ENCODE results near the gene PRUNE2. TPM values are rescaled to one million over a fixed set of nuclear protein-coding genes. Genes with fewer than 3 reads are reported as not detected.

Gene PRUNE2
- total and polyA plus RNA-seq, 2 of the 8 experiments (the other 6 are each of a cell fraction or from before 2014, with no cell fraction given), result 5.5 to 13.3 TPM

DNA sequence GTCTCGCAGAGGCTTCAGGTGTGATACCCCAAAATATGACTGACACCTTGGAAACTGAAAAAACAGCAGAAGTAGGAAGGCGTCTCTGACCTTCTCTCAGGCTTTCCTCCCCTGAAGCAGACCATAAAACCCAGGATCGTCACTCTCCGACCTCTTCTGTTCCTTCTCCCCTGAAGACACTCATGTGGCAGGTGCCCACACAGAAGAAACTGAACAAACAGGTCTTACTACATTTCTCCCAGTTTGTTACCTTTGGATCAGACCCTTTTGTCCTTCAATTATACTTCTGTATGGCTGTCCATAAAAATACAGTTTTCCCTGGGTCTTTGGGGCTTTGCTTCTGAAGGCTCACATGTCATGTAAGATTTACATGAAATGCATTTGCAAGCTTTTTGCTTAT, 10.3 kb upstream of the PRUNE2 start:
- H3K9ac ChIP-seq (replicated peaks in 1 of 4; ENCODE audit: extremely low read depth in 1 of 4, low read depth in 3 of 4, low read length in 3 of 4), result no peak overlapping the region
- no peaks in the 10 kb centered on the region for H4K20me1 ChIP-seq (replicated peaks in 1 of 2; ENCODE audit: control insufficient read depth in 1 of 2, insufficient read depth in 2 of 2, low read length in 2 of 2)
- H3K9me3 ChIP-seq (ENCODE audit: insufficient read depth in 2 of 2, low read depth in 1 of 2, low read length in 1 of 2), result no peaks in the 10 kb centered on the region
- no peak overlapping the region for H2BK5ac ChIP-seq (ENCODE audit: low read depth, low read length)
- ChIA-PET CTCF (ENCODE audit: partially characterized antibody) (interaction anchor here (1.0 kb wide), 1 partner anchor 43 kb away, joined by 3 read pairs; no protein-coding TSS in a partner anchor), POLR2A (ENCODE audit: partially characterized antibody) (interaction anchor here (1.0 kb wide), 1 partner anchor 10 kb away, joined by 3 read pairs; no protein-coding TSS in a partner anchor)
- H3K4me1 ChIP-seq (replicated peaks in 1 of 4; ENCODE audit: control insufficient read depth in 3 of 4, insufficient read depth in 4 of 4, low read length in 3 of 4), result peaks cover 0 to 4% (median 2%) of the 10 kb centered on the region in 4 experiments; a peak in 2 of 7 replicates
- no peak overlapping the region for H4K91ac ChIP-seq (replicated peaks; ENCODE audit: insufficient read length, low read length)
- no peak overlapping the region for H2BK120ac ChIP-seq (replicated peaks; ENCODE audit: low read depth, low read length)
- no peak overlapping the region for H3K4me2 ChIP-seq (ENCODE audit: insufficient read depth in 1 of 2, low read depth in 2 of 2, low read length in 2 of 2)
- H3K18ac ChIP-seq (ENCODE audit: extremely low read depth, low read length), result no peak overlapping the region
- no peaks in the 10 kb centered on the region for H3K79me2 ChIP-seq (ENCODE audit: control insufficient read depth in 1 of 2, insufficient read depth in 2 of 2, low read length in 2 of 2)
- H2AK5ac ChIP-seq (ENCODE audit: low read depth, low read length), result no peak overlapping the region
- no peaks in the 10 kb centered on the region for H3K27me3 ChIP-seq (replicated peaks in 1 of 4; ENCODE audit: control insufficient read depth in 3 of 4, extremely low read depth in 1 of 4, insufficient read depth in 3 of 4, low read length in 3 of 4)
- H2BK12ac ChIP-seq (ENCODE audit: low read depth, low read length), result no peak overlapping the region
- H3K23me2 ChIP-seq (ENCODE audit: low read depth, low read length), result no peaks in the 10 kb centered on the region
- no peak overlapping the region for H3K4me3 ChIP-seq (ENCODE audit: extremely low read depth in 1 of 4, insufficient read depth in 2 of 4, low read depth in 3 of 4, low read length in 4 of 4)
- no peak overlapping the region for H4K8ac ChIP-seq (ENCODE audit: extremely low read depth, insufficient read depth, low read length)
- no peak overlapping the region for H2AFZ ChIP-seq (ENCODE audit: low read length)
- H3K27ac ChIP-seq (ENCODE audit: low read depth, low read length), result no peak overlapping the region
- no peak overlapping the region for H3K14ac ChIP-seq (ENCODE audit: insufficient read length)
- no peak overlapping the region for H2BK15ac ChIP-seq (ENCODE audit: low read length)
- FAIRE-seq (no peak), DNase-seq (ENCODE audit: low read depth in 1 of 2, low spot score in 2 of 2) (no peak)
- H3K23ac ChIP-seq (ENCODE audit: insufficient read length), result no peak overlapping the region
- no peak overlapping the region for H4K5ac ChIP-seq (ENCODE audit: insufficient read length, low read depth, low read length)
- no peaks in the 10 kb centered on the region for H3K36me3 ChIP-seq (ENCODE audit: control insufficient read depth in 2 of 4, insufficient read depth in 4 of 4, low read length in 3 of 4)
- TF ChIP-seq HDAC2 (IDR thresholded peaks at IDR 0.05; ENCODE audit: borderline replicate concordance in 1 of 2, low read depth in 2 of 2, low read length in 2 of 2) (no peak), SP1 (IDR thresholded peaks at IDR 0.05; ENCODE audit: low read depth, low read length) (no peak), GTF2F1 (IDR thresholded peaks at IDR 0.05; ENCODE audit: borderline replicate concordance, low read depth, low read length) (no peak), HDAC6 (IDR thresholded peaks at IDR 0.05; ENCODE audit: low read depth, low read length) (no peak), ZNF274 (IDR thresholded peaks at IDR 0.05; ENCODE audit: borderline replicate concordance, extremely low read depth, low read length) (no peak), BCL11A (IDR thresholded peaks at IDR 0.05; ENCODE audit: low read depth in 2 of 2, low read length in 2 of 2) (no peak), CBX8 (IDR thresholded peaks at IDR 0.05; ENCODE audit: borderline replicate concordance, low read depth, low read length) (no peak), TAF7 (optimal IDR thresholded peaks at IDR 0.05; ENCODE audit: borderline replicate concordance, low read depth, low read length) (no peak)
- TF ChIP-seq, protein P1, sequence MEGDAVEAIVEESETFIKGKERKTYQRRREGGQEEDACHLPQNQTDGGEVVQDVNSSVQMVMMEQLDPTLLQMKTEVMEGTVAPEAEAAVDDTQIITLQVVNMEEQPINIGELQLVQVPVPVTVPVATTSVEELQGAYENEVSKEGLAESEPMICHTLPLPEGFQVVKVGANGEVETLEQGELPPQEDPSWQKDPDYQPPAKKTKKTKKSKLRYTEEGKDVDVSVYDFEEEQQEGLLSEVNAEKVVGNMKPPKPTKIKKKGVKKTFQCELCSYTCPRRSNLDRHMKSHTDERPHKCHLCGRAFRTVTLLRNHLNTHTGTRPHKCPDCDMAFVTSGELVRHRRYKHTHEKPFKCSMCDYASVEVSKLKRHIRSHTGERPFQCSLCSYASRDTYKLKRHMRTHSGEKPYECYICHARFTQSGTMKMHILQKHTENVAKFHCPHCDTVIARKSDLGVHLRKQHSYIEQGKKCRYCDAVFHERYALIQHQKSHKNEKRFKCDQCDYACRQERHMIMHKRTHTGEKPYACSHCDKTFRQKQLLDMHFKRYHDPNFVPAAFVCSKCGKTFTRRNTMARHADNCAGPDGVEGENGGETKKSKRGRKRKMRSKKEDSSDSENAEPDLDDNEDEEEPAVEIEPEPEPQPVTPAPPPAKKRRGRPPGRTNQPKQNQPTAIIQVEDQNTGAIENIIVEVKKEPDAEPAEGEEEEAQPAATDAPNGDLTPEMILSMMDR (IDR thresholded peaks at IDR 0.05; ENCODE audit: control extremely low read depth in 1 of 3, insufficient read depth in 1 of 3, low read depth in 1 of 3, low read length in 3 of 3), result no peak
- TF ChIP-seq, protein P2, sequence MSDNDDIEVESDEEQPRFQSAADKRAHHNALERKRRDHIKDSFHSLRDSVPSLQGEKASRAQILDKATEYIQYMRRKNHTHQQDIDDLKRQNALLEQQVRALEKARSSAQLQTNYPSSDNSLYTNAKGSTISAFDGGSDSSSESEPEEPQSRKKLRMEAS (IDR thresholded peaks at IDR 0.05), result no peak
- H2BK20ac ChIP-seq (ENCODE audit: low read length), result no peak overlapping the region
- H3K56ac ChIP-seq (replicated peaks; ENCODE audit: insufficient read length, low read depth, low read length), result no peak overlapping the region
- H3K79me1 ChIP-seq (ENCODE audit: low read depth, low read length), result no peaks in the 10 kb centered on the region
- 88% methylated on average over 4 of the region's 4 CpGs; no CpG with 5 or more reads in 1 of the 2 experiments for WGBS, 2 experiments (ENCODE audit: extremely low coverage in 1 of 2, insufficient coverage in 1 of 2, insufficient read length in 1 of 2, insufficient replicate concordance in 2 of 2, low coverage in 1 of 2, low lambda C conversion rate in 2 of 2, missing lambda C conversion rate in 1 of 2)
- no peak overlapping the region for H3K4ac ChIP-seq (replicated peaks; ENCODE audit: insufficient read length, low read depth, low read length)

Measured in H1 (cell line).